Measurements from ENCODE around the gene TPD52L2. TPM values are rescaled to one million over a fixed set of nuclear protein-coding genes. Genes with fewer than 3 reads are reported as not detected.
"Not testable (repeated sequence)": the region's sequence is repeated elsewhere in the genome, so short reads cannot be mapped to it uniquely, and the experiment has no call there.

TPD52L2 gene
- total RNA-seq, 2 experiments from 2014 or later = 37.9 to 39.5 TPM

DNA sequence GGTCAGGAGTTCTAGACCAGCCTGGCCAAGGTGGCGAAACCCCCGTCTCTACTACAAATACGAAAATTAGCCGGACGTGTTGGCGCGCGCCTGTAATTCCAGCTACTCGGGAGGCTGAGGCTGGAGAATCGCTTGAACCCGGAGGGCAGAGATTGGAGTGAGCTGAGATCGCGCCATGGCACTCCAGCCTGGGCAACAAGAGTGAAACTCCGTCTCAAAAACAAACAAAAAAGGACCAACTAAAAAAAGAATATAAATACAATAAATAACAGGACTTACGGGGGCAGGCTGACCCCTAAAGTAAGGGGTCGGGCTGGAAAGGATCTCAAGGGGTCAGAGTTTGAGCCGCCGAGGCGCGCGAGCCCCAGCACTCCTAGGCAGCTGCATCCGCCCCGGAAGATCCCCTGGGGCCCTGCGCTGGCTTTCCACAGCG lies 509 bp upstream of the TPD52L2 start:
- peaks cover 15% of the 10 kb centered on the region for H3K4me1 Mint-ChIP-seq
- POLR2A ChIA-PET = interaction anchor here (0.7 to 3.0 kb wide), 18 partner anchors 20 to 343 kb away, joined by 3 to 27 read pairs (median 5); partner anchors contain the start of genes ARFRP1, DNAJC5, GMEB2 and LIME1
- DNase-seq = no peak

DNA sequence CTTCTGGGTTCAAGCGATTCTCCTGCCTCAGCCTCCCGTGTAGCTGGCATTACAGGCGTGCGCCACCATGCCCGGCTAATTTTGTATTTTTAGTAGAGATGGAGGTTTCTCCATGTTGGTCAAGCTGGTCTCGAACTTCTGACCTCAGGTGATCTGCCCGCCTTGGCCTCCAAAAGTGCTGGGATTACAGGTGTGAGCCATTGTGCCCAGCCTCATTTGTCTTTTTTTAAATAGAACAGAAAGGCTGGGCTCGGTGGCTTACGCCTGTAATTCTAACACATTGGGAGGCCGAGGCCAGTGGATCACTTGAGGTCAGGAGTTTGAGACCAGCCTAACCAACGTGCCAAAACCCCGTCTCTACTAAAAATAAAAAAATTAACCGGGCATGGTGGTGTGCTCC lies 2.0 kb downstream of the TPD52L2 start:
- DNase-seq; H3K9me3 Mint-ChIP-seq; H3K27ac Mint-ChIP-seq; H3K27me3 Mint-ChIP-seq; H3K36me3 Mint-ChIP-seq; ATAC-seq (ENCODE audit: low read depth): not testable (repeated sequence)
- POLR2A ChIA-PET = interaction anchor here (0.7 kb wide), 1 partner anchor 15 kb away, joined by 3 read pairs; no protein-coding TSS in a partner anchor
- Mint-ChIP-seq H3K4me3 (peak overlapping the region; percentile 22), H3K4me1 (peaks cover 16% of the 10 kb centered on the region)

More for the DNA sequence above, 509 bp upstream of the TPD52L2 start:
- peak overlapping the region; percentile 98 for H3K27ac Mint-ChIP-seq
- no peaks in the 10 kb centered on the region for H3K27me3 Mint-ChIP-seq
- H3K4me3 Mint-ChIP-seq = peak overlapping the region; percentile 100
- peaks cover 8% of the 10 kb centered on the region for H3K36me3 Mint-ChIP-seq
- no peaks in the 10 kb centered on the region for H3K9me3 Mint-ChIP-seq
- ATAC-seq (ENCODE audit: low read depth) = peak; percentile 2

DNA sequence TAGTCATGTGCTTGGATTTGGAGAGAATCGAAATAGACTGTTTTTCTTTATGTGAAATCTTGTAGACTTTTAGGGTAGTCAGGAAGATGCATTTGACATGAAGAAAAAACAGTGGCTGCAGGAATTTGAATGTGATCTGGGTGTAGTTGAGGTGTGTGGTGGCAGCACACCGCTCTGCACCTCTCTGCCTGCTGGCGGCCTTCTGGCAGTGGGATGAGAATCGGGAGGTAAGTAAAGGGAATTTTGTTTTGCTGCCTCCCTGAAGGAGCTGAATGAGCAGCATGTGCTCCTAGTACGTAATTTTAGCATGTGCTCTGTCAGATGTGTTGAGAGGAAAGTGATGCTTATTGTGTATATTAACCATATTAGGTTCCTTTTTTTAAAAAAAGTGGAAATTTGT lies 3.2 kb downstream of the TPD52L2 start:
- H3K9me3 Mint-ChIP-seq = no peaks in the 10 kb centered on the region
- no peak for DNase-seq
- H3K4me3 Mint-ChIP-seq = no peak overlapping the region
- H3K27ac Mint-ChIP-seq = no peak overlapping the region
- no peaks in the 10 kb centered on the region for H3K27me3 Mint-ChIP-seq
- H3K4me1 Mint-ChIP-seq = peaks cover 14% of the 10 kb centered on the region
- ATAC-seq (ENCODE audit: low read depth) = no peak
- POLR2A ChIA-PET = interaction anchor here (0.5 kb wide), 1 partner anchor 176 kb away, joined by 3 read pairs; no protein-coding TSS in a partner anchor
- H3K36me3 Mint-ChIP-seq = peaks cover 5% of the 10 kb centered on the region

DNA sequence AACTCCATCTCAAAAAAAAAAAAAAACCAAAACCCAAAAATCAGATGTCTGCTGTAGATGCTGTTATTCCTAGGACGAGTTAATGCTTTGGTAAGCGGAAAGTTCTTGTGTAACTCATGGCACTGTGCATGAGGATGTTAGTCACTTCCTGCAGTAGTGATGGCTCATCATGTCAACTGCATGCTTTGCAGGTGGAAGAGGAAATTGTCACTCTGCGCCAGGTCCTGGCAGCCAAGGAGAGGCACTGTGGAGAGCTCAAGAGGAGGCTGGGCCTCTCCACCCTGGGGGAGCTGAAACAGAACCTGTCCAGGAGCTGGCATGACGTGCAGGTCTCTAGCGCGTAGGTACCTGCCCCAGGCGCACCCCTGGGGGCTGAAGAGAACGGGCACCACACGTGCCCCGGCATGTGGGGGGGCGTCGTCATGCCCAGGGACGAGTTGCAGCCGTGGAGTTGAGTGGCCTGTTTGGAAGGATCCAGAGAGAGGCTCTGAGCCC lies 8.5 kb downstream of the TPD52L2 start:
- H3K36me3 Mint-ChIP-seq = peaks cover 16% of the 10 kb centered on the region
- H3K4me3 Mint-ChIP-seq = no peak overlapping the region
- no peaks in the 10 kb centered on the region for H3K27me3 Mint-ChIP-seq
- ATAC-seq (ENCODE audit: low read depth) = peak; percentile 82
- DNase-seq = no peak
- peaks cover 6% of the 10 kb centered on the region for H3K4me1 Mint-ChIP-seq
- H3K9me3 Mint-ChIP-seq = no peaks in the 10 kb centered on the region
- POLR2A ChIA-PET = interaction anchor here (1.2 kb wide), 1 partner anchor 84 kb away, joined by 5 read pairs; no protein-coding TSS in a partner anchor
- H3K27ac Mint-ChIP-seq = peak overlapping the region; percentile 65

DNA sequence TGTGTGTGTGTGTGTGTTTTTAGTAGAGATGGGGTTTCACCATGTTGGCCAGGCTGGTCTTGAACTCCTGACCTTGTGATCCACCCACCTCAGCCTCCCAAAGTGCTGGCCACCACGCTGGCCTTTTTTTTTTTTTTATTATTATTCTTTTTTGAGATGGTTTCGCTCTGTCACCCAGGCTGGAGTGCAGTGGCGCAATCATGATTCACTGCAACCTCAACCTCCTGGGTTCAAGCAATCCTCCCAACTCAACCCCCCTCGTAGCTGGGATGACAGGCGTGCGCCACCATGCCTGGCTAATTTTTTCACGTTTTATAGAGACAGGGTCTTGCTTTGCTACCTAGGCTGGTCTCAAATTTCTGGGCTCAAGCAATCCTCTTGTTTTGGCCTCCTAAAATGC lies 9.2 kb downstream of the TPD52L2 start:
- not testable (repeated sequence) for H3K9me3 Mint-ChIP-seq; H3K27ac Mint-ChIP-seq; H3K4me1 Mint-ChIP-seq; H3K27me3 Mint-ChIP-seq; DNase-seq; ATAC-seq (ENCODE audit: low read depth); H3K4me3 Mint-ChIP-seq
- peaks cover 16% of the 10 kb centered on the region for H3K36me3 Mint-ChIP-seq
- POLR2A ChIA-PET = interaction anchor here (1.2 kb wide), 1 partner anchor 83 kb away, joined by 5 read pairs; no protein-coding TSS in a partner anchor

DNA sequence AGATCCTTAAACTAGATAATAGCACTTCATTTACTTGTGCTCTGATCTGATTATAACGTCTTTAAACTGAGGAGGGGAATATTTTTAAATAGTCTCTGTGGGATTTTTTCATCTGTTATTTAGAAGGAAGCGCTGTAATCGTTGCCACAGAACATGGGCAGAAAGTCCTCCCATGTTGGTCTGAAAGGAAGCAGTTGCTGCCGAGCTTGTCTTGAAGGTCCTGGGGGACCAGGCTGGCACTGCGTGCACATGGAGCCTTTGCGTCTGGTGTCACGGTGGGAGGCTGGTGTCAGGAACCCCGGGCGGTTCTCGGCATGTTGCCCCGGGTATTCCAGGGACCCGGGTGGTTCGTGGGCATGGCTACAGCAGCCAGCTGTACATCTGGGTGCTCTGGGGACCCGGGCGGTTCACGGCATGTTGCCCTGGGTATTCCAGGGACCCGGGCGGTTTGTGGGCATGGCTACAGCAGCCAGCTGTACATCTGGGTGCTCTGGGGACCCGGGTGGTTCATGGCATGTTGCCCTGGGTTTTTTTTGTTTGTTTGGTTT lies 11.5 kb downstream of the TPD52L2 start:
- DNase-seq (no peak), ATAC-seq (ENCODE audit: low read depth) (no peak)
- H3K36me3 Mint-ChIP-seq = peaks cover 16% of the 10 kb centered on the region
- H3K4me1 Mint-ChIP-seq = peaks cover 6% of the 10 kb centered on the region
- no peak overlapping the region for H3K27ac Mint-ChIP-seq
- H3K4me3 Mint-ChIP-seq = no peak overlapping the region
- H3K27me3 Mint-ChIP-seq = no peaks in the 10 kb centered on the region
- no peaks in the 10 kb centered on the region for H3K9me3 Mint-ChIP-seq
- POLR2A ChIA-PET = no interaction called here

DNA sequence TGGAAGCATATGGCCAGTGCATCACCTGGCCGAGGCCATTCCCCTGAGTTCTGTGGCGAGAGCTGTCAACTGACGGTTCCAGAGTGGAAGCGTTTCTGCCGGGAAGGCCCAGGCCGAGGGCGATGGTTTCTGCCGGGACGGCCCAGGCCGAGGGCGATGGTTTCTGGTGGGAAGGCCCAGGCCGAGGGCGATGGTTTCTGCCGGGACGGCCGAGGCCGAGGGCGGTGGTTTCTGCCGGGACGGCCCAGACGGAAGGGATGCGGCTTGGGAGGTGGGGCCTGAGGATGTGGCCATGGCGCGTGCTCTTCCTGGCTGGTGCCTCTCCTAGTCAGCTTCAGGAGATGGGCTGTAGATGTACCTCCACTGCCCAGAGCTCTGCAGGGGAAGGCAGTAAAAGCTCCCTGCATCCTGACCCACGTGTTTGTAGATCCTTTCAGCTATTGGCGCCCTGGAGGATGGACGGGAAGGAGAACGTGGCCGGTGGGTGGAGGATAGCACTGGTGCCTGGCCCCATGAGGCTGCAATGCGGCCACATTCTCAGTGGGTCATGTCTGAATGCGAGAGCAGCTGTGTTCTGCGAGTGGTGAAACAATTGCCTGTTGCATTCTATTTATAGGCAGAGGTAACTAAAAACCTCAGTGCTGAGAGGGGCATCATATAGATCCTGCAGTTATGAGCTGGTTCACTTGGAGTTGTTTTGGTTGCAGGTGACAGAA lies 12.8 kb downstream of the TPD52L2 start:
- Mint-ChIP-seq H3K4me3 (no peak overlapping the region), H3K27ac (no peak overlapping the region), H3K9me3 (no peaks in the 10 kb centered on the region), H3K36me3 (peaks cover 14% of the 10 kb centered on the region), H3K27me3 (no peaks in the 10 kb centered on the region), H3K4me1 (peaks cover 4% of the 10 kb centered on the region)
- POLR2A ChIA-PET = interaction anchor here (1.1 kb wide), 1 partner anchor 33 kb away, joined by 3 read pairs; no protein-coding TSS in a partner anchor
- no peak for ATAC-seq (ENCODE audit: low read depth)
- no peak for DNase-seq

DNA sequence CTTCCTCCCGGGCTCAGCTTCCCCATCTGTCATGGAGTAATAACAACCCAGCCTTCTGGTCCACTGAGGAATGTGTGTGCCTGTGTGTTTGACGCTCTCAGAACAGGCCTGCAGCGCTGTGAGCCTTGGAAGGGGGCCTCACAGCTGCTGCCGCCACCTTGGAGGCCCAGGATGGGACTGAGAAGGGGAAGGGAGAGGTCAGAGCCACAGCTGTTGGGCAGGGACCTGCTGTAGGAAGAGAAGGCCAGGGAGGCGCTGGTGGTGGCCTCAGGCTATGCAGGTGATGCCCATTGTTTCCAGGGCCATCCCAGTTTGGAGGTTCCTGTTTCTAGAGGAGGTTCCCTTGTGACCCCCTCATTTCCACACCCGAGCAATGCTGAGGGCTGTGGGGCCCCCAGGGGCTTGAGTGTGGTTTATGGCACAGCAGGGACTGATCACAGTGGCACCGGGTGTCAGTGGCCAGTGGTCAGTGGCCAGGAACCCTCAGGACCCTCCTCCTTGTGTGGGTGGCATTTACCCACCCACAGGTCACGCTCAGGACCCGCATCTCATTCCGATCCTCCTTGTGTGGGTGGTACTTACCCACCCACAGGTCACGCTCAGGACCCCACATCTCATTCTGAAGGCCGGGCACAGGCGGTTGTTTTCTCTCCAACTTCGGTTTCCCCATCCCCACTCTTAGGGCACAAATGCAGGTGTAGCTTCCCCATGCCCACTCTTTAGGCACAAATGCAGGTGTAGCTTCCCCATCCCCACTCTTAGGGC lies 14.0 kb downstream of the TPD52L2 start:
- ATAC-seq (ENCODE audit: low read depth) = no peak

DNA sequence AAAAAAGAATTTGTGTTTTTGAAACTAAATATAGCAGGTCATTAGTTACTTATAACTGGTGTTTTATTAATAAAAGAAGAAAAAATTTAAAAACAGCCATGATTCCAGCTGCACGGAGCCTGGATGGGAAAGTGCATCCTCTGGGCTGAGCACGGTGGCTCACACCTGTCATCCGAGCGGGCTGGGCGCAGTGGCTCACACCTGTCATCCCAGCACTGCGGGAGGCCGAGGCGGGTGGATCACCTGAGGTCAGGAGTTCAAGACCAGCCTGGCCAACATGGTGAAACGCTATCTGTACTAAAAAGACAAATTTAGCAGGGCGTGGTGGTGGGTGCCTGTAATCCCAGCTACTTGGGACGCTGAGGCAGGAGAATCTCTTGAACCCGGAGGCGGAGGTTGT lies 15.8 kb downstream of the TPD52L2 start:
- DNase-seq; H3K9me3 Mint-ChIP-seq; H3K36me3 Mint-ChIP-seq; H3K4me3 Mint-ChIP-seq; ATAC-seq (ENCODE audit: low read depth); H3K27me3 Mint-ChIP-seq; H3K27ac Mint-ChIP-seq: not testable (repeated sequence)
- peaks cover 10% of the 10 kb centered on the region for H3K4me1 Mint-ChIP-seq
- POLR2A ChIA-PET = interaction anchor here (0.7 kb wide), 1 partner anchor 102 kb away, joined by 4 read pairs; no protein-coding TSS in a partner anchor

More for the DNA sequence above, 14.0 kb downstream of the TPD52L2 start:
- Mint-ChIP-seq H3K27ac (no peak overlapping the region), H3K36me3 (peaks cover 12% of the 10 kb centered on the region), H3K4me3 (no peak overlapping the region), H3K9me3 (no peaks in the 10 kb centered on the region), H3K4me1 (peaks cover 1% of the 10 kb centered on the region), H3K27me3 (no peaks in the 10 kb centered on the region)
- POLR2A ChIA-PET = interaction anchor here (1.1 kb wide), 1 partner anchor 32 kb away, joined by 3 read pairs; no protein-coding TSS in a partner anchor
- DNase-seq = no peak

DNA sequence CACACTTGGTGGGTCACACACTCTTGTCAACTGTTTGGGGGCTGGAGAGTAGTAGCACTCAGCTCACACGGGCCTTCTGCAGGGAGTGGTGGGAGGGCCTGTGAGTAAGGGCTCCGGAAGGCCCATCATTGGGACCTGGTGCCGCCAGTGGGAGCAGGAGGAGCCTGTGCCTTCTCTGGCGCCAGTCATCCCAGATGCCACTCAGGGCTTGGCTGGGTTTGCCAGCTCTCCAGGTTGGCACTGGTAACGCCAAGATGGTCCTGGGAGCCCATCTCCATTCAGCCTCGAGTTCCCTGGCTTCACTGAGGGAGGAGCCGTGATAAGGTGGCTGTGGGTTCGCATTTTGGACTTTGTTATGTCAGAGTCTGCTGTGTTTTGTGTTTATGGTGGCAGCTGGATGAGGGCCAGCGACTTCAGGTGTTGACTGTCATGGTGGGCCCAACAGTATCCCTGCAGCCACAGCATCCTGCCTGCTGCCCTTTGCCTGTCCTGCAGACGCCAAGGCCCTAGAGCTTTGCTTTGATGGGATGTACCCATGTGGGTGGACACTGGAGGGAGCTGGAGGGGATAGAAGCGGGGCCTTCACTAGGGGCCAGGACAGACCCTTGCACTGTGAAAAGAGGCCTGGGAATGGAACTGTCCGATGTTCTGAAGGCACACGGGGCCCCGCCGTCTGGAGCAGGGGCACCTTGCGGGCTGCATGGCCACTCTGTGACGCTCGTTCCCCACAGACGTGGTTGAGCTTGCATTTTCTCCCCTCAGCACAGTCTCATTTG lies 16.6 kb downstream of the TPD52L2 start:
- Mint-ChIP-seq H3K4me3 (no peak overlapping the region), H3K27me3 (no peaks in the 10 kb centered on the region), H3K4me1 (peaks cover 10% of the 10 kb centered on the region), H3K9me3 (no peaks in the 10 kb centered on the region), H3K36me3 (peaks cover 3% of the 10 kb centered on the region), H3K27ac (no peak overlapping the region)
- ATAC-seq (ENCODE audit: low read depth) (no peak), DNase-seq (no peak)
- POLR2A ChIA-PET = interaction anchor here (0.6 to 0.7 kb wide), 2 partner anchors 101 to 252 kb away, joined by 4 to 5 read pairs; no protein-coding TSS in a partner anchor

DNA sequence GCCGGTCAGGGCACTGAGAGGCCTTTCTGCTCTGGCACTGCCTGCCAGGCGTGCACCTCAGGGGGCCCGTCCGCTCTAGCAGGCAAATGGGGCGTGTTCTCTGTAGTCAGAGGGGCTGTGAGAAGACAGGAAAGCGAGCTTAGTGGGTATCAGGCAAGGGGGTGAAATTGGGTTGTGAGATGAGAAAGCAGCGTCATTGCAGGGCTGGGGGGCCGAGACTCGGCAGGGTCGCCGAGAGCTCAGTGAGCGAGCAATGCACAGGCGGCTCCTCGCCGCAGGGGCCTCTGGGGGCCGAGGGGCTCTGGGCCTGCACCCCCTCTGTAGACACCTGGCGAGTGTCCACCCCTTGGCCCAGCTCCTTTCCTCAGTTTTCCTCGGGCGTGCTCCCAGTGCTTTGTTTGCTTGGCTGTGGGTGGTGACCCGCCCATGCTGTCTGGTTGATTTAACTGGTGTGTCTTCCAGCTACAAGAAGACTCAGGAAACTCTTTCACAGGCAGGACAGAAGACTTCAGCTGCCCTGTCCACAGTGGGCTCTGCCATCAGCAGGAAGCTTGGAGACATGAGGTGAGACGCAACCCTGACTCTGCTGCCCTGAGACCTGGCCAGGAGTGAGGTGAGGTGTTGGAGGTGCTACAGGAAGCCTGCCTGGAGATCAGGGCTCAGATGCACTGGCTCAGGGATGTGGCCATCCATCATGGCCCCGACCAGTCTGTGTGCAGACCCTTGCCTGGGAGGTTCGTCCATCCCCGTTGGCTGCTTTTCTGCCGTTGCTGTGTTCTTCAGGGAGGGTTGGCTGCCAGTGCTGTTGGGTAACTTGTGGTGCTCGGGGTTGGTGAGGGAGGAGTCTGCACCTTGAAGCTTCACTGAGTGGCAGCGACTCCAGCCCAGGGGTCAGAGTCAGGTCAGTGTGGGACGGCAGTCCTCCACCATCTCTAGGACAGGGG lies 17.5 kb downstream of the TPD52L2 start:
- Mint-ChIP-seq H3K4me3 (no peak overlapping the region), H3K4me1 (peaks cover 12% of the 10 kb centered on the region), H3K9me3 (no peaks in the 10 kb centered on the region), H3K36me3 (peaks cover 6% of the 10 kb centered on the region), H3K27me3 (no peaks in the 10 kb centered on the region), H3K27ac (no peak overlapping the region)
- no peak for ATAC-seq (ENCODE audit: low read depth)
- no peak for DNase-seq
- POLR2A ChIA-PET = no interaction called here

DNA sequence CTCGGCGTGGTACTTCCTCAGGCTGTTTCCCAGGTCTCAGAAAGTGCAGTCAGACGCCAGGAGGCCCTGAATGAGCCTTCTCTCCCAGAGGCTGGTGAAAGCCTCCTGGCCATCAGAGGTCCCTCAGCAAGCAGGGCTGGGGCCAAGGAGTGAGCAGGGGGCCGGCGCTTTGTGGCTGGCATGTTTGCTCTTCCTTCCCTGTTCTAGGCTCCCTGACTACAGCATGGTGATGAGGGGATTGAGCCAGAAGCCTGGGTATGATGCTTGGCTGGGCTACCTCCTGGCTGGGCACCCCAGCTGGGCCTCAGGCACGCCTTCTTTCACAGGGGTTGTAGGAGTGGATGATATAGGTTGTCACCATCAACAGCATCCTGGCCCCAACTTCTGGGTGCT lies 18.1 kb downstream of the TPD52L2 start:
- Mint-ChIP-seq H3K36me3 (peaks cover 6% of the 10 kb centered on the region), H3K27ac (no peak overlapping the region)
- POLR2A ChIA-PET = no interaction called here

More for the DNA sequence above, 18.1 kb downstream of the TPD52L2 start:
- Mint-ChIP-seq H3K4me1 (peaks cover 12% of the 10 kb centered on the region), H3K27me3 (no peaks in the 10 kb centered on the region), H3K9me3 (no peaks in the 10 kb centered on the region), H3K4me3 (no peak overlapping the region)
- DNase-seq (no peak), ATAC-seq (ENCODE audit: low read depth) (no peak)
